GM12872 (cell line): ENCODE data around the gene KSR1.

Source experiments
- CTCF ChIP-seq: IDR thresholded peaks from 3 replicates; pipeline ENCODE4 v1.5.1; 2011; ENCODE audit warnings: low read depth, mild to moderate bottlenecking, low read length, moderate library complexity; ENCODE audit not compliant: insufficient read depth

Gene KSR1

DNA sequence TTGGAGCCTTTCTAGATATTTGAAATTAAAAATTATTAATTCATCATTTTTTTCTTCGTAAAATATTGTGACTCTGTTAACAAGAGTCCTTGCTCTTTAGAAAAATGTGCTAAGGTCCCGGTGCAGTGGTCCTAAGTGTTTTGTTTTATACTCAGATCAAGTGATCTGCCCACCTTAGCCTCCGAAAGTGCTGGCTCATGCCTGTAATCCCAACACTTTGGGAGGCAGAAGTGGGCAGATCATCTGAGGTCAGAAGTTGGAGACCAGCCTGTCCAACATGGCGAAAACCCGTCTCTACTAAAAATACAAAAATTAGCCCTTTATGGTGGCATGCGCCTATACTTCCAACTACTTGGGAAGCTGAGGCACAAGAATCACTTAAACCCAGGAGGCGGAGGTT is 92.1 kb downstream of the KSR1 start:
- no peak for TF ChIP-seq CTCF

DNA sequence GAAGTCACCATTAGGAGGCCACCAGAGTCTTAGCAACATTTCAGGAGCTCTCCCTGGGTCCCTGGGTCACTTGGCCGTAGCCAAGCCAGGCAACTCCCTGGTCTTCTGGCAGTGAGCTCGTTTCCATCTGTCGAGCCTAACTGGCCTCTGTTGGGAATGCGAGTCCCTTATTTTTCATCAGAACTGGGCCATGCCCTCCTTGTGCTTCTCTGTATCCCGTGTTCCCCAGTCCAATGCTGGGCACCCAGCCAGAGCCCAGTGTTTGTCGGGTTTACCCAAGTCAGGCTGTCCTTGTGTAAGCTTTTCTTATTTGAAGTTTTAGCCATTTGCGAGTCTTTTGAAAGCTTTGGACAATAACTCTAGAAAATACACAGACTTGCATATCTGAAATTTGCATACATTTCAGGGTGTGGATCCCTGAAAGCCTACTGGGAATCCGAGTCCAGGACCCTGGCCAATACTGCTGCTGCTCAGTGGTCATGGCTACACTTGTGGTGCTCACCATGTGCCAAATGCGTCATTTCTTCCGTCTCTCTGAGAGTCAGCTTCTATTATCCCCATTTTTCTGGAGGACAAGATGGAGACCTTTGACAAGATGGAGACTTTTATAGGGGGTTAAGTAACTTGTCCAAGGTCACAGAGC is 93.1 kb downstream of the KSR1 start:
- no peak for TF ChIP-seq CTCF

GRCh38 chr17:27550291-27550930 is 94.2 kb downstream of the KSR1 start:
- no peak for TF ChIP-seq CTCF

GRCh38 chr17:27550974-27551505 is 94.8 kb downstream of the KSR1 start:
- TF ChIP-seq CTCF = no peak

DNA sequence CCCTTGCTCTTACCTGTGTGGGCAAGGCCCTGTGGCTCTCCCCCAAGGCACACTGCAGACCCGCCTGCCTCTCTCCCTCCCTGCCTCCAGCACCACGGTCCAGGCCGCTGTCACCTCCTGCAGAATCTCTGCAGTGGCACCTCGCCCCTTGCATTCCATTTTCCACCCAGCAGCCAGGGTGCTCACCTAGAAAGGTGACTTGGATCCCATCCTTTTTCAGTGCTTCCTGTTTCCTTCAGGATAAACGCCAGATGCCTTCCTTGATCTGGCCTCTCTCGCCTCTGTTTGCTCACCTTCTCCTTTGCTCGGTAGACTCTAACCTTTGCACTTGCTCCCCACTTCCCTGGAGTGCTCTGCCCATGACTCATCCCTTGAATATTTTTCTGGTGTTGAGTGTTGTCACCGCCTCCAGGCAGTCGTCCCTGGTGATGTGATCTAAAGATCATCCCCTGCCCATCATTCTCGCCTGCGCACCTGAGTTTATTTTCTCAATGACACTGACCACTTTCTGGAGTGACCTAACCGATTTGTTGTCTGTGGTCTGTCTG is 95.5 kb downstream of the KSR1 start:
- TF ChIP-seq CTCF = no peak

DNA sequence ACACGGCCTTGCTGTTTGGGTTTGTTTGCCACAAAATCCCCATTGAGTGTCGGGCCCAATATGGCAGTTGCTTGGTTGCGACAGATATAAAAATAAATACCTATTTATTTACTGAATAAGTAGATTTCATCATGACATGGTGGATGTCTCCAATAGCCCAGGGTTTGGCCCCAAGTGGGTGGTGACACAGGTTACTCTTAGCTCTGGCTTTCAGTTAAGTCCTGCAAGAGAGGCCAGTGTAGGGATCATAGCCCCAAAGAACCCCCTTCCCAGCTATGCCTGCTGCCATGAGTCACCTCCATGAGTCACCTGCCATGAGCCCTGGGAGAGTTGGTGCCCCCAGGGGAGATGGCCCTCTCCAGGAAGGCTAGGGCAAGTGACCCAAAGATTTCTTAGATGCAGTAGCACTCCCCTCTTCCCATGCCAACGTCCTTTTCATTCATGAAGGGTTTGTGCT is 96.1 kb downstream of the KSR1 start:
- TF ChIP-seq CTCF = no peak

DNA sequence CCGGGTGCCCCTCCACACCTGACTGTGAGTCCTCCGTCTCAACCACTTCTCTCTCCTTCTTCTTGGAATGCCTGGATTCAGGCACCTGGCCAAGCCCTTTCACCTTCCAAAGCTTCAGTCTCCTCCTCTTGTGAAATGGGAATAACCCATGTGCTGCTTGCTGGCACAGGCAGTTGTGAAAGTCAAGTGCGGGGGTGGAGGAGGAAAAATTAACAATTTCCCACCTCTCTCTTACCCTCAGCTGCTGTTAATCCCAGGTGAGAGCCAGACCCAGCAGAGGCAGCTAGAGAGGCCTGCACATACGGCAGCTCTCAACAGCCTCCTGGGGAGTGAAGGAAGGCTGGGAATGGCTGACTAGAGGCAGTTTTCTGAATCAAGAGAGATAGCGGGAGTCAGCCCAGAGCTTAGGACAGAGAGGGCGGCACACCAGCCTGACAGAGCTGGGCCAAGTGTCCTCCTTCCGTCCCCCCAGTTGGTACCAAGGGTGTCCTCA is 96.8 kb downstream of the KSR1 start:
- TF ChIP-seq CTCF = no peak
